Spleen (tissue), 11 donors: ENCODE measurements around the gene CAMK1D. TPM values are rescaled to one million over a fixed set of nuclear protein-coding genes. Genes with fewer than 3 reads are reported as not detected.

Source experiments
- DNase-seq: peaks from one replicate; pipeline ENCODE4 v3.0.0-alpha.2; 2020
- H3K27ac ChIP-seq, 8 donors: fragments of 200-600 bp; sonication (generic) in 7 of 8; 1 replicate in 4 of 8; 2 replicates in 4 of 8; pipeline versions ENCODE4 v1.5.0 to v1.8.0; 2016 to 2021; ENCODE audit warnings: inconsistent platforms in 4 of 8, mild to moderate bottlenecking in 4 of 8, moderate library complexity in 1 of 8
- H3K27me3 ChIP-seq, 7 donors: fragments of 200-600 bp; sonication (generic) in 6 of 7; replicated peaks in 1 of 7; 1 replicate in 4 of 7; 2 replicates in 3 of 7; pipeline versions ENCODE4 v1.5.0 to v1.8.0; 2016 to 2021; ENCODE audit warnings: inconsistent platforms in 3 of 7, mild to moderate bottlenecking in 1 of 7
- H3K36me3 ChIP-seq, 6 donors: fragments of 200-600 bp; sonication (generic) in 5 of 6; 1 replicate in 4 of 6; 2 replicates in 2 of 6; pipeline versions ENCODE4 v1.5.0 to v1.8.0; 2016 to 2021; ENCODE audit warnings: inconsistent platforms in 2 of 6
- H3K4me1 ChIP-seq, 6 donors: fragments of 200-600 bp; sonication (generic) in 5 of 6; 1 replicate in 3 of 6; 2 replicates in 3 of 6; pipeline versions ENCODE4 v1.5.0 to v1.8.0; 2016 to 2021; ENCODE audit warnings: inconsistent platforms in 3 of 6
- H3K4me3 ChIP-seq, 8 donors: fragments of 200-600 bp; sonication (generic) in 7 of 8; 1 replicate in 4 of 8; 2 replicates in 4 of 8; pipeline versions ENCODE4 v1.5.0 to v1.8.0; 2016 to 2021; ENCODE audit warnings: inconsistent platforms in 4 of 8, mild to moderate bottlenecking in 4 of 8, moderate library complexity in 2 of 8
- H3K9me3 ChIP-seq, 8 donors: fragments of 200-600 bp; sonication (generic) in 7 of 8; 1 replicate in 4 of 8; 2 replicates in 4 of 8; pipeline versions ENCODE4 v1.5.0 to v1.8.0; 2016 to 2021; ENCODE audit warnings: inconsistent platforms in 4 of 8
- POLR2A ChIP-seq, 3 donors: fragments of 450-650 bp; IDR thresholded peaks; one replicate each; pipeline ENCODE4 v1.5.1; 2017; ENCODE audit warnings: antibody characterized with exemption in 3 of 3, mild to moderate bottlenecking in 1 of 3
- POLR2AphosphoS5 ChIP-seq, 3 donors: sonication (generic); formaldehyde crosslinking; IDR thresholded peaks; one replicate each; pipeline ENCODE4 v1.5.1; 2017; ENCODE audit warnings: antibody characterized with exemption in 3 of 3
- WGBS, 5 donors: extraction: QIAGEN DNeasy Blood & Tissue Kit in 3 of 5; methylation state at CpG; one replicate each; pipeline versions ENCODE4 v1.1.5 to v1.1.7; 2013 to 2018; 5-methylcytosine and 5-hydroxymethylcytosine counted together
- intact Hi-C: fragments of 100-400 bp; cut with DNase I; formaldehyde crosslinking; loops from one replicate; pipeline ENCODE4 v1.15.0; 2023; ENCODE audit warnings: low total_unique reads
- polyA plus RNA-seq, 3 donors: library from polyadenylated mRNA; stranded (reverse); fragments of 200-250 nt; gene quantifications; one replicate each; pipeline ENCODE4 v1.2.1, GENCODE V29; 2013
- total RNA-seq, 7 donors: library from RNA; depleted of rRNA in 3 of 7; stranded (reverse); fragments of >200 nt in 3 of 7; fragmentation: NEBNext Ultra II Directional in 4 of 7; extraction: Animal tissue kit (Norgen Biotek cat#: 25700) in 4 of 7; gene quantifications; one replicate each; pipeline versions ENCODE4 v1.1.0 to v1.2.1, GENCODE V29; 2016 to 2021
- TF ChIP-seq, protein P1 (sequence below), 11 experiments: fragments of 200-600 bp in 7 of 11; fragments of 450-650 bp in 4 of 11; sonication (generic) in 4 of 11; IDR thresholded peaks in 8 of 11; conservative IDR thresholded peaks in 3 of 11; 1 replicate in 7 of 11; 2 replicates in 4 of 11; pipeline versions ENCODE4 v1.4.0 to v1.8.0; 2016 to 2021; ENCODE audit warnings: antibody characterized with exemption in 11 of 11, inconsistent platforms in 4 of 11, mild to moderate bottlenecking in 1 of 11
- donor health status: healthy with polysubstance abuse.
- donor health status: DM: no; HTN: no; CAD: no; lungs with moderate emphysema.
- donor health status: DM: no; HTN: no; CAD: no.
- donor health status: Bipolar disorder and iron deficiency.
- donor health status: healthy.
- donor health status: DM: no; HTN: no; CAD: no.
- donor health status: DM: yes; HTN: yes; CAD: no.

CAMK1D gene
- total and polyA plus RNA-seq, 10 donors, result 6.8 to 34.5 (median 20.0) TPM

- H3K4me3 ChIP-seq, result no peak overlapping the region
- TF ChIP-seq POLR2AphosphoS5 (IDR thresholded peaks at IDR 0.05) (no peak), POLR2A (IDR thresholded peaks at IDR 0.05) (no peak)
- TF ChIP-seq, protein P1, sequence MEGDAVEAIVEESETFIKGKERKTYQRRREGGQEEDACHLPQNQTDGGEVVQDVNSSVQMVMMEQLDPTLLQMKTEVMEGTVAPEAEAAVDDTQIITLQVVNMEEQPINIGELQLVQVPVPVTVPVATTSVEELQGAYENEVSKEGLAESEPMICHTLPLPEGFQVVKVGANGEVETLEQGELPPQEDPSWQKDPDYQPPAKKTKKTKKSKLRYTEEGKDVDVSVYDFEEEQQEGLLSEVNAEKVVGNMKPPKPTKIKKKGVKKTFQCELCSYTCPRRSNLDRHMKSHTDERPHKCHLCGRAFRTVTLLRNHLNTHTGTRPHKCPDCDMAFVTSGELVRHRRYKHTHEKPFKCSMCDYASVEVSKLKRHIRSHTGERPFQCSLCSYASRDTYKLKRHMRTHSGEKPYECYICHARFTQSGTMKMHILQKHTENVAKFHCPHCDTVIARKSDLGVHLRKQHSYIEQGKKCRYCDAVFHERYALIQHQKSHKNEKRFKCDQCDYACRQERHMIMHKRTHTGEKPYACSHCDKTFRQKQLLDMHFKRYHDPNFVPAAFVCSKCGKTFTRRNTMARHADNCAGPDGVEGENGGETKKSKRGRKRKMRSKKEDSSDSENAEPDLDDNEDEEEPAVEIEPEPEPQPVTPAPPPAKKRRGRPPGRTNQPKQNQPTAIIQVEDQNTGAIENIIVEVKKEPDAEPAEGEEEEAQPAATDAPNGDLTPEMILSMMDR (IDR thresholded peaks at IDR 0.05 in 8 of 11, conservative IDR thresholded peaks at IDR 0.05 in 3 of 11), result no peak
- no peaks in the 10 kb centered on the region for H3K36me3 ChIP-seq
- intact Hi-C loops, result no loop called here
- H3K27me3 ChIP-seq, result no peaks in the 10 kb centered on the region
- H3K9me3 ChIP-seq, result peaks cover 0 to 4% (median 0%) of the 10 kb centered on the region in 8 donors
- 92 to 99% (median 96%) methylated on average over 3 of the region's 3 CpGs for WGBS, 5 donors
- peaks cover 0 to 54% (median 27%) of the 10 kb centered on the region in 6 donors for H3K4me1 ChIP-seq
- DNase-seq, result no peak
- no peak overlapping the region for H3K27ac ChIP-seq
These were observed 15.2 kb downstream of the CAMK1D start for GRCh38 chr10:12364559-12364958.

GRCh38 chr10:12367272-12367671 is 17.9 kb downstream of the CAMK1D start:
- peaks cover 0 to 38% (median 20%) of the 10 kb centered on the region in 6 donors for H3K4me1 ChIP-seq
- peaks cover 0 to 4% (median 0%) of the 10 kb centered on the region in 8 donors for H3K9me3 ChIP-seq
- TF ChIP-seq, protein P1 (IDR thresholded peaks at IDR 0.05 in 8 of 11, conservative IDR thresholded peaks at IDR 0.05 in 3 of 11), result no peak
- TF ChIP-seq POLR2AphosphoS5 (IDR thresholded peaks at IDR 0.05) (no peak), POLR2A (IDR thresholded peaks at IDR 0.05) (no peak)
- no peak overlapping the region for H3K27ac ChIP-seq
- peaks cover 0 to 10% (median 0%) of the 10 kb centered on the region in 6 donors for H3K36me3 ChIP-seq
- 92 to 98% (median 95%) methylated on average over 4 of the region's 4 CpGs for WGBS, 5 donors
- DNase-seq, result no peak
- no peak overlapping the region for H3K4me3 ChIP-seq
- H3K27me3 ChIP-seq, result no peaks in the 10 kb centered on the region
- intact Hi-C loops, result no loop called here

DNA sequence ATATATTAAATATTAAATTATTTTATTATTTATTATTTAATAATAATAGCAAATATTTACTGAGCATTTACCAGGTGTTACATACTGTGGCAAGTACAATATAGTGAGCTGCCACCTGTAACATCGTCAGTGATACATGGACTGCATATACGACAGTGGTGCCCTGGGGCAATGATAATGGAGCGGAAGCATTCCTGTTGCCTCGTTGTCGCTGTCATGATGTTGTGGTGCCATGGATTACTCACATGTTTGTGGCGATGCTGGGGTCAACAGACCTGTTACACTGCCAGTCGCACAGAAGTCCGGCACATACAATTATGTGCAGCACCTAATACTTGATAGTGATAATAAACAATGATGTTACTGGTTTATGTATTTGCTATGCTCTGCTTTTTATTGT is 20.6 kb downstream of the CAMK1D start:
- H3K36me3 ChIP-seq, result peaks cover 0 to 10% (median 0%) of the 10 kb centered on the region in 6 donors
- WGBS, 5 donors, result 90 to 97% (median 96%) methylated on average over 8 of the region's 8 CpGs
- DNase-seq, result no peak
- H3K4me1 ChIP-seq, result peaks cover 0 to 41% (median 18%) of the 10 kb centered on the region in 6 donors
- intact Hi-C loops, result no loop called here
- no peaks in the 10 kb centered on the region for H3K27me3 ChIP-seq
- TF ChIP-seq POLR2A (IDR thresholded peaks at IDR 0.05) (no peak), POLR2AphosphoS5 (IDR thresholded peaks at IDR 0.05) (no peak)
- TF ChIP-seq, protein P1 (IDR thresholded peaks at IDR 0.05 in 8 of 11, conservative IDR thresholded peaks at IDR 0.05 in 3 of 11), result no peak
- no peak overlapping the region for H3K4me3 ChIP-seq
- H3K9me3 ChIP-seq, result no peaks in the 10 kb centered on the region
- no peak overlapping the region for H3K27ac ChIP-seq

GRCh38 chr10:12372846-12373245 is 23.5 kb downstream of the CAMK1D start:
- Histone ChIP-seq H3K9me3 (no peaks in the 10 kb centered on the region), H3K4me1 (peaks cover 0 to 28% (median 0%) of the 10 kb centered on the region in 6 donors), H3K27me3 (no peaks in the 10 kb centered on the region), H3K36me3 (peaks cover 0 to 10% (median 0%) of the 10 kb centered on the region in 6 donors), H3K4me3 (no peak overlapping the region), H3K27ac (no peak overlapping the region)
- DNase-seq, result no peak
- TF ChIP-seq POLR2AphosphoS5 (IDR thresholded peaks at IDR 0.05), result no peak
- TF ChIP-seq, protein P1 (IDR thresholded peaks at IDR 0.05 in 8 of 11, conservative IDR thresholded peaks at IDR 0.05 in 3 of 11), result no peak
- no peak for TF ChIP-seq POLR2A (IDR thresholded peaks at IDR 0.05)
- intact Hi-C loops, result no loop called here
- 79 to 95% (median 89%) methylated on average over 10 of the region's 10 CpGs for WGBS, 5 donors
